GM21367 (cell line): ENCODE measurements around the gene APCDD1.

Source experiments
- ATAC-seq: cut with Tn5 transposase; IDR thresholded peaks from one replicate; pipeline ENCODE4 v1.9.1; 2021; ENCODE audit not compliant: unreplicated experiment

Gene APCDD1

DNA sequence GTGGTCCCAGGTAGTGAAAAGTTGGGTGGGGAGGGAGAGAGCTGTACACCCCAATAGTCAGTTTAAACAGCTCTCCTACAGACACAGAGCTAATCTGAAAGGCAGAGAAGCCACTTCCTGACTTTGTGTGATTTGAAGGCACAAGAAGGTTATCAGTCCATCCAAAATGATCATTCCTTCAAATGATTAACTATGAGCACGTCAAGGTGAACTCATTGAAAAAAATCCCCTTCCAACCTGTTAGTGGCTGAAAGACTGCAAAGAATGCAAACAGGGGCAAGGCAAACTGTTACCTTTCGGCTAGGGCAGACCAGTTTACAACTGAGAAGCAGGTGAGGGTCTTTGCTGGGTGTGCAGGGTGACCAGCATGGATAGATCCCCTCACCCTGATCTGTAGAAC lies 22.8 kb upstream of the APCDD1 start:
- ATAC-seq = no peak

DNA sequence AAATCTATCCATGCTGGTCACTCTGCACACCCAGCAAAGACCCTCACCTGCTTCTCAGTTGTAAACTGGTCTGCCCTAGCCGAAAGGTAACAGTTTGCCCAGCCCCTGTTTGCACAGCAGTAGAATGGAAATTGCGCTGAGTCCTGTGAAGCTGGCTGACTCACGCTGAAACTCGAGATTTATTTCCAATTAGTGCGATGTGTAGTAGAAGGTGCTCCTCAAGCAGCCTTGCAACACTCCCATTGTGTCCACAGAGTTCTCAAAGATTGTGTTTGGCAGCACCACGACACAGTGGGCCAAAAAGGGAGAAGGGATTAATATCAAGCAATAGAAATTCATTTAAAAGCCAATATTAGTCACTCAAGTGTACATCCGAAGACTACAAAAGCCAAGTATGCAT lies 21.7 kb upstream of the APCDD1 start:
- no peak for ATAC-seq

DNA sequence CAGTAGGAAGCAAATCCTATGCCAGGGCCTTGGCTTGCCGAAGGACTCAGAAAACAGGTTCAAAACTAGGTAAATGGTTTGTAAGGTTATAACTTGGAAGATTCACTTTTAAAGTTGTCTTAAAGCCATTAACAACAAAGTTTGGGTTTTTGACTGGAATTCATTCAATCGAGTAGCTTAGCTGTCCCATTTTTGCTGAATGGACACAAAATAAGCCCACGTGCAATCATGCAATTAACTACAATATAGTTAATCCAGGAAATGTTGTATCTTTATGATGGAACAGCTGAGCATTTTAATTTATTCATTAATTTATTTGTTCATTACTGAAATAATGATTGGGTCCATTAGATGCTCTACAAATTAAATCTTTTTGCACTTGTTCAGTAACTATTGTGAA lies 18.3 kb upstream of the APCDD1 start:
- ATAC-seq = no peak

DNA sequence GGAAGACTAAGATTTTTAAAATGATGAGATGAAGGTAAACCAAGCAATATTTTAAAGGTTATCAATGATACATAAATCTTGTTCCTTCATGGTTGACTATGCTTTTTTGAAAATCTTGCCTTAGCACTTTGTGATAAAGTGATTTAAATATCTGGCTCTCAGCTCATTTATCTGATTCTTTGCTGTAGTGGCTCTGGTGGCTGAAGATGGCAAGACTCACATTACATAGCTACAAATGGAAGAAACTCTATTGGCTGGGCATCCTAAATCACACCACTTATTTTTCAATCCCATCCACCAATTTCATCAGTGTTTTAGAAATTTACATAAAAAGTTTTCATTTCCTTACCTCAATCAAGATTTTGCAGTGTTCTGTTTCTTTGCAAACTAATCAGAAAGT lies 16.6 kb upstream of the APCDD1 start:
- no peak for ATAC-seq

DNA sequence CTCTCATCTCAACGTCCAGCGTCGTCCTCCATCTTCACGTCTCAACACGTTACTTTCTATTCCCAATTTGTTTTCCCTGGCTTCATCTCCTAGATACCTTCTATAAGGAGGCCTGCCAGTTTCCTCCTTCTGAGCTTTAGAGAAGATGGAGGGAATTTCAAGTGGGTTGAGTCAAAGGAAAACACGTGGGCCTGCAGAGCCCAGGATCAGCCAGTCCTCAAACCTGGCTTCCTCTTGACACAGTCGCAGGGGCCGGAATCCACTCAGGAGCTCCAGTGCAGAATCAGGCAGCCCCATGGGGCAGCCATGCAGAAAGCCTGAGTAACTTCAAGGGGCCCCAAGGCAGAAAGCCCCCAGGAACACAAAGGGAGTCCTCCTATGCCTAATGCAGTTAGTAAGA lies 14.5 kb upstream of the APCDD1 start:
- no peak for ATAC-seq

DNA sequence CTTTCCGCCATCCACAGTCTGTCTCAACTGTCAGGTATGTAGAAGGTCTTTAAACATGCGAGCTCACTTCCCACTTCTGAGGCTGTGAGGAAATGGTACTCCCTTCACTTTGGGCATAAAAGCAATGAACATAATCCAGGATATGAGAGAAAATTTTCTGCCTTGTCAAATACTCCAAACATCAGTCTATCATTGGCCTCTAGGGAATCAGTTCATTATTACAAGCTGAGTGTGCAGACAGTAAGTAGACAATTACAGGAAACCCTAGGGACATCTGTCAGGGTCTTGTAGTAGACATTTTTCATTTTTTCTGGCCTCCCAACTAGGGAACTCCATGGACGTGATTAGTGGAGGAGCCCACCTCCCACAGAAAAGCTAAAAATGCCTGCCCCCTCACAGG lies 13.6 kb upstream of the APCDD1 start:
- no peak for ATAC-seq

DNA sequence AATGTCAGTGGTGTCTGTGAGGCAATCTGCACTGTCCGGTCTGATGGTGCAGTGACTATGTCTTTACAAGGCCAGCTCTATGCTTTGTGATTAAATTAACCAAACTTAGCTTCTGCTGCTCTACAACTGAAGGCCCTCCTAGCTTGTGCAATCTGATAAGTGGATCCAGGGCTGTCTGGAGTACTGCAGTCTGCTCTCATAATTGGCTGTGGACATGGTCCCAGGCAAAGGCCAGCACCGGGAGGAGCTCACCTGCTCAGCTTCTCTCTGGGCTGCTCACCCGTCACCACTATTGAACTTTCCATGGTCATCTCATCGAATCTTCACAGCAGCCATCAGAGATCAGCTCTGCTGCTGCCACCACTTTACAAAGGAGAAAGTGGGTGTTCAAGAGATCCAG lies 13.0 kb upstream of the APCDD1 start:
- ATAC-seq = no peak

DNA sequence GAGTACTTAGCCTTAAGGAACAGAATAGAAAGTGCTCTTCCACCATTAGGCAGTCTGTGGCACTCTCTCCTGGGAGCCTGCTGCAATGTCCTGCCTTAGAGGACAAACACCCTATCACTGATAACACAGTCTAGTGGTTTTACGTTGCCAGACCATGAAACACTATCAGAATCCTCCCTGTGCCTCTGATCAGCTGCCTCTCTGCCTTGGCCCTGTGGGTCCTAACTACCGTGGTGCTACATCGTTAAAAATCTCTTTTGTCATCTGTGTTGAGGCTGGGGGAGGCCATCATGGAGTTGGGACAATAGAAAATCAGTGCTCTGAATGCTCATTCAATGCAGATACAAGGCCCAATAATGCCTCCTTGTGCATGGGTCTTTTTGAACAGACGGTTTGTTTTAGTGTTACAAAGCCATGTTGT lies 11.9 kb upstream of the APCDD1 start:
- ATAC-seq = no peak

DNA sequence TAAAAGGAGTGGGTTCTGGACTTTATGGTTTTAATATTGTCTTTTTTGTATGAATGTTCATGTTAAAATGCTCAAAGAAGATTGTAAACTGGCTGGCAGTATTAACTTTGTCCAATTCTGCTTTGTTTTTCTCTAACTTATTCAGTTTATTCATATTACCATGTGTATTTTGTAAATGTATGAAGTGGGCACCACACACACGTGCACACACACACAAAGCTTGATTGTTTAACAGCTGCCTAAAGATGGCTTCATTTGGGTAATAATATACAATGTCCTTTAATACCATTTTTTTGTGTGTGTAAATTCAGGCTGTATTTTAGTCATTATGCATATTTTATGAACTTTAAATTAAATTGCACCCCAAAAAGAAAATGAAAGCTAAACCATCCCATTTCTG lies 11.4 kb upstream of the APCDD1 start:
- ATAC-seq = no peak

DNA sequence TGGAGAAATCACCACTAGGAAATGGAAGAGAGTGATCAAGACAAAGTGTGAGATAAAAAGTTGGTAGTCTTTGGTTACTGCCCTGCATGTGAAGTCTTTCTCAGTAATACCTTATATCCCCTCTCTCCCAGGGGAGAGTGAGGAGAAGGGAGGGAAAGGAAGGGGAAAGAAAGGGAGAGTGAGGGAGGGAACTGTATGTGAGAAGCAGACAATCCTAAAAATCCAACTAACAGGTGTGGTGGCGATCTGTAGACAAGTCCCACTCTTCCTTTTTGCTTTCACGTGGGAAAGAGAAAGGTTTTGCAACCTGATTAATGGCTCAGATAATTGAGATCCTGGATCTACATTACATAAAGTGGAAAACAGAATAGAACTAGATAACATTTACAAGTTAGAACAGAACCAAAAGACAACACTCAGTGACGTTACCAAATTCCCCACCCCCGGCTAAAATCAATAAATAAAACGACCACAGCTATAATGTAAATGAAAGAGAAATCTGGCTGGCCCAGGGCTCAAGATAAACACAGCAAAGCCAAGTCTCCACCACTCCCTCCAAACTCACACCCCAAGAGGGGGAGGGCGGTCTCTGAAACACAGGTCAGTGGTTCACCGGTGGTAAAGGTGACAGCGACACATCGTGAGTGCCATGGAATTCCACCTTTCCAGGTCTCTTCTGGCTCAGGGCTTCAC lies 10.0 kb upstream of the APCDD1 start:
- no peak for ATAC-seq

DNA sequence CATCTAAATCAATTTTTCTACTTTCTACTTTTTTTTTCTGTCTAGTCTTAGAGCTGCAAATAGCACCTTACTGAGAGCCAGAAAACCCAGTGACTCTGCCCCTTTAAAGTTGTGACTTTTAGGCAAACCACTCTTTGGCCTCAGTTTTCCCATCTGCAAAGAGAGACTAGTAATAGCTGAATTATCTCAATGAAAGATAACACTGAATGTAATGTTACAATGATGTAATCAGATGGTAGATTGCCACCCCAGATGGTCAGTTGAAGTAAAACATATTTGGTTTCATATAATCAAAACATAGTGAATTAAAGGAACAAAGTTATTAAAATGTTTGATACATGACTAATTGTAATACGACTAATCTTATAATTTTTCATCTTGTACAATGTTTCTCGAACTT lies 5.0 kb upstream of the APCDD1 start:
- no peak for ATAC-seq

DNA sequence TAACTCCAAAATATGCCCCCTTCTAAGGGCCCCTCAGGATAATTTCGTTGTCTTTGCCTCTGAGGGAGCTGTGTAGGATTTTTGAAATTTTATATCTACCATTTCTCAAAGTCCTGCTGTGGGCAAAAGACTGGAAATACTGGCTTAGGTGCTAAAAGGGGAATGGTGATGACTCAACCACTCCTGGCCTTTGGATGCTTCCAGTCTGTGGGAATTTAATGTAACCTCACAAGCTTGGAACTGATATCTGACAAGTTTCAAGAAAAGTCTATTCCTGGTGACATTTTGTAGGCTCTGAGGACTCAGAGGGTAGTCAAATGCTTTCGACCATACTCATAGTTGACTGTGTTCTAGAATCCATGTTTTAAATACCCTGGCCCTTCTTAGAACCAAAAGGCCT lies 3.4 kb upstream of the APCDD1 start:
- no peak for ATAC-seq

DNA sequence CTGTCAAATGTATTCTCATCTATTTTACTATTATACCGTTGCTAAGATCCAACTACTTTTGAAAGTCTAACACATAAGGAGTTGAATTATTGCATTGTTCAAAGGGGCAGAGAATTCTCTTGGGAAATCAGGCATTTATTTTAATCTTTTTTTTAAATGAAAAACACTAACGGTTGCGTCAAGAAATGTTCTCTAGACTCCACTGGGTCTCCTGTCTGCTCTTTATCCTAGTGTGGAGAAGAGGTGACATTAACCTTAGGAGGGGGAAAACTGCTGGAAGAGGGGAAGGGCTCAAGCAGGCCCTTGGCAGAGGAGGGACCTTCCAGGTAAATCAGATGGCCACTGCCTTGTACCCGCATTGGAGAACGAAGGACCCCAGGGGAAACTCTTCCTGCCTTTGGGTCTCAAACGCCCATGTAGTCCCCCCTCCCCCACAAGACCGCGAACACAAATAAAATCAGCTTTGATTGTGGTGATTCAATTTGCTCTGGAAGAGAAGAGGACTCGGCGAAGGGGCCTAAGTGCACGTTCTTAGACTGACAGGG lies 1.1 kb upstream of the APCDD1 start:
- ATAC-seq = no peak

DNA sequence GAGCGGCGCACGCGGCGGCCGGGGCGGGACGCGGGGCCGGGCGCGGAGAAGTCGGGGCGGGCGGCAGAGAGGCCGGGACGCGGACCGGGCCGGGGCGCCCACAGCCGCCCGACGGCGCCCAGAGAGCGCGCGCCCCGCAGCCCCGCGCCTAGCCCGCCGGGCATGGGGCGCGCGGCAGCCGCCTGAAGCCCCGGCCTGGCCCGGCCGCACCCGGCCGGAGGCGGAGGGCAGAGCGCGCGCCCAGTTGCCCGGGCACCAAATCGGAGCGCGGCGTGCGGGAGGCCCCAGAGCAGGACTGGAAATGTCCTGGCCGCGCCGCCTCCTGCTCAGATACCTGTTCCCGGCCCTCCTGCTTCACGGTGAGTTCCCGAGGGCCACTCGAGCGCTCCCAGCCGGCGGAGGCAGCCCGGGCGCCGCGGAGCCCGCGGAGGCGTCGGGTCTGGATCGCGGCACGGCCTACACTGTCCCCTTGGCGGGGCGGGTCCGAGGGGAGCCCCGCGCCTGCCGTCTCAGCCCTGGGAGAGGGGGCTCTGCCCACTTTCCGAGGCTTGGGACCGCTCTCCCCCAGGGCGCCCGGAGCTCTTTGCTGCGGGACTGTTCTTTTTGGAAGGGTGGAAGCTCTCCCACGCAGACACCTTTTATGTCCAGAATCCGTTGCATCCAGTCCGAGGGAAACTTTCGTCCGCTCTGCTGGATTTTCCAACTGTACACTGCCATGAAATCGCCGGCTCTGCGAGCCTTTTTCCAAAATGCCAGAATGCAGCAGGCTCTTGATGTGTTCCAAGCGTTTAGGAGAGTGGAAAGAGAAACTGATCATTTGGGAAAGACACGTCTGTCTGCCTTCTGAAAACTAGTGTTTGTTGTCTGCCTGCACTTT lies 484 bp downstream of the APCDD1 start:
- no peak for ATAC-seq

DNA sequence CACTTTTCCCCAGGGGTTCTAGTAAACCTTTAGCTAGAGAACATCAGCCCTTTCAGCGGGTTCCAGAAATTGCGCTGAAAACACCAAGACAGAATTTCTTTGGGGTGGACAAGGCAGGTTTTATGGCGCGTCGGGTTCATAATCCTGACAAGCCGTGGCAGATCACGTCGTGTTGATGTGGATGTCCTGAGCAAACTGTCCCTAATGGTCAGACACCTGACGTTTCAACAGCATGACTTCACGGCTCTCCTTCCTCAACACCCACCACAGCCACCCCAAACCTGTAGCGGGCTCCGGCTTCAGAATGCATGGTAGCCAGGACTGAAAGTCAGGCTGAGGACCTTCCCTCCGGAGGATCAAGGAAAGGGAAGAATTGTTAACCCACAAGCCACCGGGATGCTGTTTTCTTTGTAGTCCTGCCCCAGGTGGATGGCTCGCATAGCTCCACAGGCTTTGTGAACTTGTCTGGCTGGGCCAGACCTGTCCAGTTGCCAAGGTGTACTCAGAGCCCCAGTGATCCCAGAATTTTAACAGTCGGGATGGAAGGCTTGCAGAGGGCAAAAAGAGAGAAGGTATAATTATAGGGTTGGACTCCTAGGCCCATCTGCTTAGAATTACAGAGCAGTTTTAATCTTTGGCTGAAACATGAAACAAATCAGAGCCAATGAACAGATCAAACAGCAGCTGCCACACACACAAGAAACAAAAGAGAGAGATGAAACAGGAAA lies 1.5 kb downstream of the APCDD1 start:
- no peak for ATAC-seq

DNA sequence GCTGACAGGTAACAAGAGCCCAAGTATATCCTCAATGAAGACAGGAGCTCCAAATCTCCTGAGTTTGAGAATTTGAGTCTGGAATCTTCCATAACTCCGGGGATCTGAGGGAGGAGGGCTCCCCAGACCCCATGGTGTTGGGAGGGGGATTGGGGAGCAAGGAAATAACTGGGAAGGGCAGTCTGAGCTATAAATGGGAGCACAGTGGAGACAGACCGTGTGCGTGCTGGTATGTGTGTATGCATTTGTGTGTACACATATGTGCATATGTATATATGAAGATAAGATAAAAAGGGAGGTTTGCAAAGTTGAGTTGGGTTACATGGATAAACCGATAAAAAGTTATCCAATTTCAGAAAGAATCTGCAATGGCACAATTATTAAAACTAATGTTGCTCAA lies 2.3 kb downstream of the APCDD1 start:
- no peak for ATAC-seq

DNA sequence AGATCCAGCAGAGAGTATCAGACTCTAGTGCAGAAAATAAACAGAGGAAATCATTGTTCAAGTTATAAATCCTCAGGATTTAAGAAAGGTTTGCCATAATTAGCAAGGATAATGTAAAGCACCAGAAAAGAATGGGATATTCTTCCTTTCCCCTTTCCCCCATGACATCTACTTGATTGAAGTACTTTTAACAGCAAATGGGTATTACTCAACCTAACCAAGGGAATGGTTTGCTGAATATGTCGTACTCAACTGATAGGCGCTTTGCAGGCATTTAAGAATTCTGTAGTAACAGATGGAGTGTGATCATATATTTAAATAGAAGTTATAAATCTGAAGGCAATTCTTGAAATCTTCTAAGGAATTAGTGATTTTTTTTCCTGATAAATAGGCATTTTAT lies 2.7 kb downstream of the APCDD1 start:
- no peak for ATAC-seq

DNA sequence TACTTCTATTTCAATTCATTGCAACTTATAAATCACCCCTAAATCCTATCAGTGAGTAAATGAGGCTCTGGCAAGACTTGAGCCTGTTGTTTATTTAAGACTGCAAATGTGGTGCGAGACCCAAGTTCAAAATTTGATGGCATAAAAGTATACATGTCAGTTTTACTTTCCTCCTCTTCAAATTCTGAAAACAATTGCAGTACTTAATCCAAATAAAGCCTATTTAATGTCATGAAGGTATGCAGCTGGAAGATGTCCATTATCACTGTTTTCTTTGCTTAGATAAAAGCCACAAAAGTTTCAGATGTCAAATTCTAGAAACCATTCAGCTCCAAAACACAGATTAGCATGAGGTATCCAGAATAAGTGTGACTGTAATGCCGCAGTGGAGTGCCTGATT lies 3.3 kb downstream of the APCDD1 start:
- ATAC-seq = no peak

DNA sequence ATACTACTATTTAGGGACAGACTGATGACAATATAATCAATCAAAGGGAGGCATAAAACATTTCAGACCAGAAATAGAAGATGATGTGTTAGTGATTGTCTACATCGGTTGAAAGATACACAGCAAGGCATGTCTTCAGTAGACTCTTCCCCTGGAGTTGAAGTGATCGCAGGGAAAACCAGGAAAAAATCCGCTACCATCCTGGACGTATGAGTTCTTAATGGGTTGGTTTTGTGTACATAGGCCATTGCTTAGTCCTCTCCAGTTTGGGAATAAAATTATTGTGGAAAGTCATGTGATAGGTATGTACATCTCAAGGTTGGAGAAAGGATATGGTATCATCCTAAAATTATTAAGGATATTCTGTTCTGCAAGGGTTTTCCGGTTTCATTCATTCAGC lies 4.3 kb downstream of the APCDD1 start:
- ATAC-seq = no peak

DNA sequence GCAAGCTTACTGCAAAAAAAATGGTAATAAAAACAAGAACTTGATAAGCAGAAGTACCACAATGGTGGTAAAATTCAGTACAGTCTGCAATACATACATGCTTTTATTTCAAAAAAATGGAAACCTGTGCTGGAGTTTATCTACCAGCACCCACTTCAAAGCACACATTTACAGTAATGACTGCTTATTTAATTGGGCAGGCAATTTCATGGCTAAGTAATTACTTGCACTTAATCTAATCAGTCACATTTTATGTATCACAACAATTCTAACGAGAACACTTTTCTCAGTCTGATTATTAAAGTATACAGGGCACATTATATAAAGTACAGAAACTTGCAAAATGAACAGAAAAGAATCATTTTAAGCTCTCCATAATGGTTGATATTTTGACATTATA lies 5.2 kb downstream of the APCDD1 start:
- no peak for ATAC-seq

DNA sequence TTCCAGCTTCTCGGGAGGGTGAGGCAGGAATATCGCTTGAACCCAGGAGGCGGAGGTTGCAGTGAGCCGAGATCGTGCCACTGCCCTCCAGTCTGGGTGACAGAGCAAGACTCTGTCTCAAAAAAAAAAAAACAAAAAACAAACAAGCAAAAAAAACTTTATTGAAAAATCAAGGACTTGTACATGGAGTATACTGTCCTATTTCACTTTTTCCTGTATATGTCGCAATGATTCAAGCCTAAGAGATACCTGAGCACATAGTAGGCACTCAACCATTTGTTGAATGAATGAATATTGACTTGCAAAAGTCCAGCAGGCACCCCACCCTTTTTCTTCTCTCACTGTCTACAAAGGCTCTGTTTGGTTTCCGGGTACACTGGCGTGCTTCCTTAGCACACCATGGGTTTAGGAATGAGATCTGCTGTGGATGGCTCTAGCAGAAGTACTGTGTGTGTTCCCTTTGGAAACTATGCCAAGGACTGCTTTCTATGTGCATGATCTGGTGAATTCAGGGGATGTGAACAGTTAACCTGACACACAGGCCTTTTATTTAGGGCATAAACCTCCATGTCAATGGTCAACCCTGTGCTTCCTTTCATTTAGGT lies 6.1 kb downstream of the APCDD1 start:
- no peak for ATAC-seq
